ENCODE data around the gene PACS1.
"Not testable (repeated sequence)": the region's sequence is repeated elsewhere in the genome, so short reads cannot be mapped to it uniquely, and the experiment has no call there.

The PACS1 gene

DNA sequence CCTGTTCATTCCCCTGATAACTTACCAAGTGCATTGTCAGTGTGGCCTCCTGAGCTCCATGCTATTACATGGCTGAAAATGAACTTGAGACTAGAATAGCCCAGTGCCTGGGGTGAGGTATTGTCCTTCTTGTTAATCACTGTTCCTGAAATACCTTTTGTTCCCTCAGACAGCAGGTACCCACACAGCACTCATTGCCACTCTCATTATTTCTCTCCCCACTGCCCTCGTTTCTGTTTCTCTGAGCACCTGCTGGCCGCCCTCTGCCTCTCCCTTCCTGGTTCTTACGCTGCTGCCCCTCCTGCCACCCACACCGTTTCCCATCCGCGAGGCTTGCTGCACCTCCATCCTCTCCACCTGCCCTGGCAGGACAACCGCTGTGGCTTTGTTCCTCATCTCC is 161.5 kb downstream of the PACS1 start:
- DNase-seq, result no peak

DNA sequence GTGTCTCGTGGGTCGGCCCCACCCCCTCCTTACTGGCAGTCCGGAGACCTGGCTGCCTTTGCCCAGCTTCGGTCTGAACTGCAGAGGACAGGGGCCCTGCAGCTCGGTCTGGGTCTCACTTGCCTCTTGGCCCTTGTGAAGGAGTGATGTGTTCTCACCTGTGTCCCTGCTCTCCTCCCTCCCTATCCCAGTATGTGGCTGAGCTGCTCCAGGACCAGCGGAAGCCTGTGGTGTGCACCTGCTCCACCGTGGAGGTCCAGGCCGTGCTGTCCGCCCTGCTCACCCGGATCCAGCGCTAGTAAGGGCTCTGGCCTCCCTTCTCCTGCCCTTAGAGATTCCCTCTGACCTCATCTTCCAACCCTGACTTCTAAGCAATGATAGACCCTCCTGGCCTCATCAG is 162.7 kb downstream of the PACS1 start:
- DNase-seq, result no peak

DNA sequence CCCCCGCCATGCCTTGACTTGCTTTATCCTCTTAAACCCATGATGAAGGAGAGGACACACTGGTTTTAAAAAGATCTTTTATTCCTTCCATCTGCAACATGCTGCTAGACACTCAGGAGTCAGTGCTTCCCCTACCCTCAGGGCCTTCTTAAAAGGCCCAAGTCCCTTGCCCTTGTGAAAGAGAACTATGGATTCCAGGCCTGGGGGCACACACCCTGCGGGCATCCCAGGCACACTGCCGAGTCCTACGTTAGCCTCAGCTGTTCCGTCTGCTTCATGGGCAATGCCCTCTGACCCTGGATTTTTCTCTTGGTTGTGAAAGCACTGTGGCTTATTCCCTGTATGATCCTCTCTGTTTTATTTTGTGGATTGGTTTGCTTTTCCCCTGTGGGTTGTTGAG is 163.2 kb downstream of the PACS1 start:
- no peak for DNase-seq

DNA sequence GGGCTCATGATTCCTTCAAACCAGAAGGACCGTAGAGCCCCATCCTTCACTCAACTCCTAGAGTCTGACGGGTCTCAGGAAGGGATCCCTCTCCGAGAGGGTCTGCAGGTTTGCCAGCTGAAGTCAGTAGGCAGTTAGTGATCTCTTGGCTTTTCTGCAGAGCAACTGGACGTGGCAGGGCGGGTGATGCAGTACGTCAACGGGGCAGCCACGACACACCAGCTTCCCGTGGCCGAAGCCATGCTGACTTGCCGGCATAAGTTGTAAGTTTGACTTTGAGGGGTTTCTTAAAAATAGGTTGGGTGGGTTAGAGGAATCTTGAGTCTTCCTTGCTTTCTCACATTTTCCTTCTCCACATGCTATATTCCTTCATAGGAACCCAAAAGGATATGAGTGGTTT is 165.1 kb downstream of the PACS1 start:
- DNase-seq, result no peak

DNA sequence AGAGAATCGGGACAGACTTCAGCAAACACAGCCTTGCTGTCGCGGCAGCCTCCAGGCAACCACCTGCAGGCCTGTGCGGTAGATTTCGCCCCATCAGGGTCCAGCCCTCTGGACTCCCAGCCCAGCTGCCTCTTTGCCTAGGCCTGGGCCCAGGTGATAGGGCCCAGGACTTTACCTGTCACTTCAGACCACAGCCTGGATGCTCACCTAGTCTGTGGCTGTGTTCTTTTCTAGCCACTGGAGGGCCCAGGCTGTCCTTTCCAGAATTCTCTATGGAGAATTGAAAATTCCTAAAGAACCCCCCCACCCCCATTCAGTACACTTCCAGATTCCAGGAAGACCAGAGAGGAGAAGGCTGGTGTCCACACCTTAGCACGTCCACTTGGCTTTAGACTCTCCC is 167.8 kb downstream of the PACS1 start:
- no peak for DNase-seq

DNA sequence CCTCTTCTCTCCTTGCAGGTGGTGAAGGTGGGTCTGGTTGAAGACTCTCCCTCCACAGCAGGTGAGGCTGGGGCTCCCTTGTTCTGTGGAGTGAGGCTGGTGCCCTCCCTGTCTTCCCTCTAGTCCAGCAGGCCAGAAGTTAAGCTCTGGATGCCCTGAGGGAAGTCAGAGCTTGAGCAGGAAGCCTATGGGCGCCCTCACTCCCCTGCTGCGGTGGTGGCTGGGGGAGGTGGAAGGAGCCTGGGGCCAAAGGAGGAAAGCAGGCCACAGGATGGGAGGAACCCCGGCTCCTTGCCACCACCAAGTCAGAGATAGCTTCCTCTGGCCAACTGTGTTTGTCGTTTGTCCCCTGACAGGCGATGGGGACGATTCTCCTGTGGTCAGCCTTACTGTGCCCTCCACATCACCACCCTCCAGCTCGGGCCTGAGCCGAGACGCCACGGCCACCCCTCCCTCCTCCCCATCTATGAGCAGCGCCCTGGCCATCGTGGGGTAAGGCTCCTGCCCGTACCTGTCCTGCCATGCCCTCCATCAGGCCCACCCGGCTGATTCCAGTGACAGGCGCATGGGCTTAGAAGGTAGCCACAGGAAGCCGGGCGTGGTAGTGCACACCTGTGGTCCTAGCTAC is 168.8 kb downstream of the PACS1 start:
- no peak for DNase-seq

DNA sequence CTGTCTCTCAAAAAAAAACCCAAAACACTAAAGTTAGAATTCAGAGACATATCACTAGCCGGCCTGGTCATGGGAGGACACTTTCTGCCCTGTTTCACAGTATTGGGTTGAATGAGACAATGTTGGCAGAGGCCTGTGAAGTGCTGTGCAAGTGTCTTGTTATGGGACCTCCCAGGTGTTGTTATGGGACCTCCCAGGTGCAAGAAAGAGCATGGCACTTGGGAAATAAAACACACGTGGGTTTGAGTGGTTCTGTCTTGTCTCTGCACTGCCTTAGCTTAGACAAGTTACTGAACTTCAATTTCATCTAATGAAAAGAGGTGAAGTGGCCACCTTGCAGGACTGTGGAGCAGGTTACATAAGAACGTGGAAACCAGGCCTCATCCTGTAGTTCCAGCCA is 169.4 kb downstream of the PACS1 start:
- DNase-seq, result no peak

DNA sequence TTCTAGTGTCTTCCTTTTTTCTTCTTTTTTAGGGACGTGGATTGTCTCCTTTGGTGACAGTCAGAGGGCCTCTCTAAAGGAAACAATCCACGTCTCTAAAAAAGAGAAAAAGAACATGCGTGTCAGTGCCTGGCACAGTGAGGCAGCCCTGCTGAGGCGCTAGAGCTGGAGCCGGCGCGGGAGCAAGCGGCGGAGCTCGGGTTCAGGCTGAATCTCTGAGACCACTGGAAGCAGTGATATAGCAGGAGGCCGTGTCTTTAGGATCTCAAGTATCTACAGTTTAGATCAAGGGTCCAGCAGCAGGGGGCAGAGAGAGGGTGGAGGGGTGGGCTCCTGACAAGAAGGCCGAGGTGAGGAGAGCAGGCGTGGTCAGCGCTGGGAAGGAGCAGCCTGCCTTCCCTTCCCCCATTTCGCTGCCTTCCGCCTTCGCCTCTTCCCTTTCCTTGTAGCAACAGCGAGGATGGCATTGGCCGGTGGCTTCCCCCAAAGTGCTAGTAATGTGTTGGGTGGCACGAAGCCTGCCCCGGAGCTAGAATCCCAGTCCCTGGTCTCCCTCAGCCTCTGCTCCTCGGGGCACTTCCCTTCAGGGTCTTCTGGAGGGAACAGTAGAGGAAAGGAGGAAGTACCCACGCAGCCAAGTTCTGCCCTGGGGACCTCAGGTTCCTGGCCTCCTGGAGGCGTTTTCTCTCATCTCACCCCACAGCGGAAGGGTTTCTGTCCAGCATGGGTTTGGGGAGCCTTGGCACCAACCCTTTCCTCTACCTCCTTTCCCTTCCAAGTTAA is 170.1 kb downstream of the PACS1 start:
- no peak for DNase-seq

DNA sequence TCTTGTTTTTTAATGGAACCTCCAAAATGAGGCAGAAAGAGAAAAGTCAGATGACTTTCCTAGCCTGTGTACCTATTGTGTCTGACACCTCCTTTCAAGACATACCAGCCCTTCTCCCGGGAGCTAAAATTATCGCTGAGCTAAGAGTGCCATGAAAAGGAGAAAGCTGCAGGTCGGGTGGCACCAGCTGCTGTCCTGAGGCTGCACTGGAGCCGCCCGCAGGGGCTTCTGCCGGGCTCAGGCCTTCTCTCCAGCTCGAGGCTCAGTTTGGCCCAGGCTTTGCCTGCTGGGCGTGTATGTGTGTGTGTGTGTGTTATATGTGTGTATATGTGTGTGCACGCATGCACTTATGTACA is 170.7 kb downstream of the PACS1 start:
- DNase-seq, result no peak

DNA sequence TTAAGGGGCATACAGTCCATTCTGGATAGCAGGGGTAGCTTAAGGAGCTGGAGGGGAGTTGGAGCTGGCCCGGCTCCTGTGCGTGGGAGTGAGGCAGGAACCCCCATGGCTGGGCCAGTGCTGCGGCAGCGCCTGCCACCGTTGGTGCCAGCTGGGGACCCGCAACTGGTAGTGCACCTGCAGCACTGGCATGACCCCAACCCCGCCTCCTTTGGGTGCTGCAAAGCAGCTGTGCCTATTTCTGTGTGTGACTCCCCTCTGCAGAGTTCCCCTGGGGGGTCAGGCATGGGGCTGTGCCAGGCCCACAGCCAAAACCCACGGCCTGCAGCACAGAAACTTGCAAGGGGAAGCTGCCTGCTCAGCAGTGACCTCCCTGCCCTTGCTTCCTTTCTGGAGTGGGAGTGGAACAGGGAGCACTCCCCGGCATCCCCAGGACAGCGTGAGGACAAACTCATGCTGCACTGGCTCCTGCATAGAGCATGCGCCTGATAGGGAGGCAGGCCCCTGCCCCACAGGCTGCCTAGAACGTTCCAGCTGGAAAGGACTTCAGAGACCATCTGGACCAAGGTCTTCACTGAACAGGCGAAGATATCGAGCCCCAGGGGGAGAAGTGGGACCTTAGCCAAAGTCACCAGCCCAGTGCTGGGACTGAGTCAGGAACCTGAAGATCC is 172.2 kb downstream of the PACS1 start:
- no peak for DNase-seq

DNA sequence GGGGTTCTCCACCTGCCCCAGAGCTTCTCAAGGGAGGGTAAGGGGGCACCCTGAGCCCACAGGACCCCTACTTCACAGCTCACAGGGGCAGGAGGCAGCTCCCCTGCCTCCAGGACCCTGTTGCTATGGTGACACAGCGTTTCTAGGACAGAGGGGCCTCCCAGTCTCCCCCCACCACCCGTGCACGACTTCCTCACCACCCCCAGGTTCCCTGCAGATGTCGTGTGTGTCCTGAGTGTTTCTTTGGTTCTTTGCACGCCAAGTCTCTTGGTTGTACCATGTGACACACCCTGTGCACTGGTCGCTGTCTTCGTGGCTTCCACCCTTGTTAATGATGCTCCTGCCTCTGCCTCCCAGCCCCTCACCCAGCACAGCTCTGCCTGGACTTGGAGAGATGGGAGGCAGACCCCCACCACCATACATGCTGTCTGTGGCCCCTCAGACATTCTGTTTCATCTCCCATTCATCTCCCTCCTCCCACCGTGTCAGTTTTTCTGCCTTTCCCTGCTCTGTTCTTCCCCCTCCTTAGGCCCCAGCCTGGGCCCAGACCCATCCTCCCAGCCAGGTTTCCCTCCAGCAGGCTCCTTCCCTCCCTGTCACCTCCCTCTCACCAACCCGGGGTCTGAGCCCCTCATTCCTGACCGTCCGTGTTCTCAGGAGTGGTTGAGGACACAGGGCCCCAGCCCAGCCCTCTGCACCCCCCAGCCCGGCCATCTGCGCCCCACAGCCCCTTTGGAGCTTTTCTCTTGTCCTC is 173.9 kb downstream of the PACS1 start:
- no peak for DNase-seq

DNA sequence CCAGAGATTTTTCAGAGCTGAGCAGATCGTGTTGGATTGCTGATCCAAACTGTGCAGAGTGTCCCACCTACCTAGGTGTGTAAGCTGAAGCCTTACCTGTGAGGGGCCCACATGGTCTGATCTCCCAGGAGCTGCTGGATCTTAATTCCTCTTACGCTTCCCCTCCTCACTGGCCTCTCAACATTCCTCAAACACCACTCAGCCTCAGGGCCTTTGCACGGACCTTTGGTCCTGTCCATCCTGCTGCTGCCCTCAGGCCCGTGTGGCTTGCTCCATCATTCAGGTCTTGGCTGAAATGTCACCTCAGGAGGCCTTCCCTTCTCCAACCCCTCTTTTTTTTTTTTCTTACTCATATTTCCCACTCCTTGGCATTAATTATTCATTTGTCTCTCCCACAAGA is 177.2 kb downstream of the PACS1 start:
- no peak for DNase-seq

DNA sequence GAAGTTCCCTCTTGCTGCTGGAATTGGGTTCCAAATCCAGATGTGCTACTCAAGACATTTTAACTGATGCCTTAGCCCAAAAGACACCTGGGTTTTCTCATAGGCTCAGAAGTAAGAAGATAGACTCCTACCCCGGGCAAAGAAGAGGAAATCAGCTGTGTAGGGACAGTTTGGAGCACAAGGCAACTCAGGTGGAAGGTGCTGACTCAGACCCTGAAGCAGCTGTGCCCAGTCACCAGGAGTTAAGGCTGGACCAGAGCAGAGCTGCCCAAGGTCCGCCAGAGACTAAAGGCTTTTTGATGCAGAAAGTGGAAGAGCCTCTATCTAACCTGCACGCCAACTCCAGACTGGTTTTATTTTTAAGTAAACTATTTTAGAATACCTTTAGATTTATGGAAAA is 177.7 kb downstream of the PACS1 start:
- DNase-seq, result no peak

DNA sequence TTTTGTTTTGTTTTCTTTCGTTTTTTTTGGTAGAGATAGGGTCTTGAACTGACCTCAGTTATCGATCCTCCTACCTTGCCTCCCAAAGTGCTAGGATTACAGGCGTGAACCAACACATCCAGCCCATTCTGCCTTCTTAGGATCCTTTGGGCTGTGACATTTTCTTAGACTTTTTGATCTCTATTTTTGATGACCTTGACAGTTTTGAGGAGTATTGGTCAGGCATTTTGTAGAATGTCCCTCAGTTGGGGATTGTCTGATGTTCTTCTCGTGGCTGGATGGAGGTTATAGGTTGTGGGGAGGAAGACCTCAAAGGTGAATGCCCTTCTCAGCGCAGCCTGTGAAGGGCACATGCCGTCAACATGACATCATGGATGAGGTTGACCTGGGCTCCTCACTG is 178.8 kb downstream of the PACS1 start:
- no peak for DNase-seq

DNA sequence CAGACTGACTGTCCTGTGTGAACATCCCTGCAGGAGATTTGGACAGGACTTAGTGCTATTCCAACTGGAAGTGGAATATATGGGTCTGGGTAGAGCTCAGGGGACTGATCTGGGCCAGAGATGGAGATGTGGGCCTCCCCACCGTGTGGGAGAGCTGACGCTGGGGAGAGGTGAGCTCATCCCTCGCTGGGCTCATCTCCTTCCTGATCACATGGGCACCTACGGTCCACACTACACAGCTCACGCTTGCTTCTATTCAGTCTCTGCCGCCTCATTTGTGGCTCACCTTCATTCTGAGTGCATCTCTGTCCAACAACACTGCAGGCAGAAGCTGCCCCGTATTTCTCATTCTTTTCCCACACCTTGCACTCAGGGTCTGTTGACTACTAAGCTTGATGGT is 181.7 kb downstream of the PACS1 start:
- DNase-seq, result no peak

DNA sequence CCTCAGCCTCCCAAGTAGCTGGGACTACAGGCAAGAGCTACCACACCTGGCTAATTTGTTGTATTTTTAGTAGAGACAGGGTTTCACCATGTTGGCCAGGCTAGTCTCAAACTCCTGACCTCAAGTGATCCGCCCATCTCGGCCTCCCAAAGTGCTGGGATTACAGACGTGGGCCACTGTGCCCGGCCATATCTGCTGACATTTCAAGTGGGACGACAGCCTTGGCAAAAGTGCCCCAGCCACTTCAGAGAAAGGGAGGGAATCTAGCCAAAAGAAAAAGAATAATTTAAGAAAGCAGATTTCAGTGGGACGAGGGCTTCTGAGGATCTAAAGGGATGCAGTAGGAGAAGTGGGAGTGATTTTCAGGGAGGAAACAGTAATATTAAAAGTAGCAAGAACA is 183.0 kb downstream of the PACS1 start:
- DNase-seq, result not testable (repeated sequence)

DNA sequence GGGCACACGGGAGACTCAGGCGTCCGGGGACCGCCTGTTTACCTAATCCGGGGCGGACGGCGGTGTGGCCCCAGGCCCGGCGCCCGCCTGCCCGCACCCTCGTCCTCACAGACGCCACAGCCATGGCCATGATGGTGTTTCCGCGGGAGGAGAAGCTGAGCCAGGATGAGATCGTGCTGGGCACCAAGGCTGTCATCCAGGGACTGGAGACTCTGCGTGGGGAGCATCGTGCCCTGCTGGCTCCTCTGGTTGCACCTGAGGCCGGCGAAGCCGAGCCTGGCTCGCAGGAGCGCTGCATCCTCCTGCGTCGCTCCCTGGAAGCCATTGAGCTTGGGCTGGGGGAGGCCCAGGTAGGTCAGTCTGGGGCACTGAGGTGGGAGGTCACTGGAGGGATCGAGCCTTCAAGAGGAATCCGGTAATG is 188.4 kb downstream of the PACS1 start:
- no peak for DNase-seq

DNA sequence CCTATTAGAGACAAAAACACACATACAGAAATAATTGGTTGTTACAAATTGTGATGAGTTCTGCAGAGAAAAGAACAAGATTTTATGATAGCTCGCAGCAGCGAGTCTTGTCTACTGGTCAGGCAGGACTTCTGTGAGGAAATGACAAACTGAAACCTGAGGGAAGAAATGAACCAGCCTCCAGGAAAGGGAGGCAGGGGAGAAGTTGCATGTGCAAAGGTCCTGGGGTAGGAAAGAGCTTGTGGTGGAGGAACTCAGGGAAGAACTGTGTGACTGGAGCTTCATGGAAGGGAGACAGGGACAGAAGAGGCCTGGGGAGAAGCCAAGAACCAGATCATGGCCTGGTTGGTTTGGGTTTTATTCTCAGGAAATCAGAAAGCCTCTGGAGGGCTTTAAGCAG is 189.2 kb downstream of the PACS1 start:
- no peak for DNase-seq

DNA sequence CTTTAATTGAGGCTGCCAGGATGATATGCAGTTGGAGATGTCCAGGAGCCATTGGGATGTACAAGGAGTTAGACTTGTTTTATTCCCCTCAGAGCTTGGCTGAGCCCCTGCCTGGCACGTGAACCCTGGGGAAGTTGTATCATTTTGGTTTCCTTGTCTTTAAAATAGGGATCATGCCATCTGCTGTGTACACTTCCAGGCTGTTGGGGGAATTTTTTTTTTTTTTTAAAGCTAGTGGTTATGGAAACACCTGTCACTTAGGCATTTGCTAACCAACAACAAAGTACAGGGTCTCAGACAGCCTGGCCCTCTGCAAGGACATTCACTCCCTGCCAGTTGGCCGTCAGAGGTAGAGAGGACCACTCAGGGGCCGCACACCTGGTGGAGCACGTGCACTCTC is 189.9 kb downstream of the PACS1 start:
- DNase-seq, result no peak

DNA sequence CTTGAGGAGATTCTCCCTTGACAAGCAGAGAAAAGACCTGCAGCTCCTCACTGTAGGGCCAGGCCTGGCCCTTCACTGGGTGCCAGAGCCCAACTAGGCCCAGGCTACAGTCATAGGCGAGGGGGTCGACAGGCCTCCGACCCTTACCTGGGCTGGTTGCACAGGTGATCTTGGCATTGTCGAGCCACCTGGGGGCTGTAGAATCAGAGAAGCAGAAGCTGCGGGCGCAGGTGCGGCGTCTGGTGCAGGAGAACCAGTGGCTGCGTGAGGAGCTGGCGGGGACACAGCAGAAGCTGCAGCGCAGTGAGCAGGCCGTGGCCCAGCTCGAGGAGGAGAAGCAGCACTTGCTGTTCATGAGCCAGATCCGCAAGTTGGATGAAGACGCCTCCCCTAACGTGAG is 191.5 kb downstream of the PACS1 start:
- DNase-seq, result no peak

DNA sequence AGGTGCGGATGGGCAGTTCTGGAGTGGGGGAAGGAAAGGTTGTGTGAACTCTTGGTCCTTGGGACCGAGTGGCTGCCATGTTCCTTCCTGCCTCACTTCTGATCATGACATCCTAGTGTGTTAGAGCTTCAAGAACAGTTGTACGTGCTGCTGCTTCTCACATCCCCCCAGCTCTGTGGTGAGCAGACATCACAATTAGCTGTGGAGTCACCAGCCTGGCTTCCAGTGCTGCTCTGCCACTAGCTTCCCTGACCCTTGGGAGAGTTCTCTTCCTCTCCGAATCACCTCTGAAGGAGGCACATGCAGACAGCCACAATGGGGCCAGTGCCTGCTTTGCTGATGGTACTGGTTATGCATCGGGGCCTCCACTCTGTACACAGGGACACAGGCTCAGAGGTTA is 192.1 kb downstream of the PACS1 start:
- no peak for DNase-seq

DNA sequence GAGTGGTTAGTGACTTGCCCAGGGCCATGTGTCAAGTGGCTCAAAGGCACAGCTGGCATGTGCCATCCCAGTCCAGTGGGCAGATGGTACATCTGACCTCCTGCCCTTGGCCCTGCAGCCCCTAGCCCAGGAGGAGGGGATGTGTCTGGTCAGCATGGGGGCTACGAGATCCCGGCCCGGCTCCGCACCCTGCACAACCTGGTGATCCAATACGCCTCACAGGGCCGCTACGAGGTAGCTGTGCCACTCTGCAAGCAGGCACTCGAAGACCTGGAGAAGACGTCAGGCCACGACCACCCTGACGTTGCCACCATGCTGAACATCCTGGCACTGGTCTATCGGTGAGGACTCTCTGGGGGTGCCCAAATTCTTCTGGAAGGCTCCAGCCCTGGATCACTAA is 192.6 kb downstream of the PACS1 start:
- DNase-seq, result no peak

DNA sequence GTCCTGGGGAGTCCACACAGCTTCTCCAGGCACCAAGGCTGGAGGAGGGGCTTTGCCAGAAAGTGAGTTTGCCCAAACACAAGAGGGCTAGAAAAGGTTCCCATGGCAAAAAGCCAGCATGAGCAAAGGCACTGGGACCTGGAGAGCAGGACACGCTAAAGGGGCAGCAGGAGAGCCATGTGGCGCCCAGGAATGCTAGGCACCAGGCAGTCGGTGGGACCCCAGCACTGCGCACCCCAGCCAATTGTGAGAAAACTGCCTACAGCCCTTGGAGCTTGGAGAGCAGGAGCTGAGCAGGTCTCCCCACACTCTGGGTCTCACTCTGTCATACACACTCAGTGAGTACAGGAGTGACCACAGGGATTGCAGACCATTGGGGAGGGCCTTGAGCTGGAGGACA is 193.2 kb downstream of the PACS1 start:
- DNase-seq, result no peak

DNA sequence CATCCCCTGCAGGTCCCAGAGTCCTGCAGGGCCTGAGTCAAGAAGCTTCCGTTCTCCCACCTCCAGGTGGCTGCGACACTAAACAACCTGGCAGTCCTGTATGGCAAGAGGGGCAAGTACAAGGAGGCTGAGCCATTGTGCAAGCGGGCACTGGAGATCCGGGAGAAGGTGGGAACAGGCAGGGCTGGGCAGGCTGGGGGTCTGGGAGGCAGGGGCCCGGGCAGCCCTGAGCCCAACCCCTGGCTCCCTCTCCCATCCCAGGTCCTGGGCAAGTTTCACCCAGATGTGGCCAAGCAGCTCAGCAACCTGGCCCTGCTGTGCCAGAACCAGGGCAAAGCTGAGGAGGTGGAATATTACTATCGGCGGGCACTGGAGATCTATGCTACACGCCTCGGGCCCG is 193.7 kb downstream of the PACS1 start:
- no peak for DNase-seq

Data from activated CD4-positive, alpha-beta T cell treated with anti-CD3 and anti-CD28 coated beads for 1 hour (primary cell).